ENCODE results near the gene PRDX6.

GRCh38 chr1:173470608-173471007 is 6.5 kb upstream of the PRDX6 start:
- no peak for TF ChIP-seq POLR2A (IDR thresholded peaks at IDR 0.05)
- TF ChIP-seq CTCF (IDR thresholded peaks at IDR 0.05) = no peak
